Measurements from ENCODE around the gene CCDC187.
A peak's percentile ranks its signal among the peaks of the same experiment; 100 is the strongest.

The CCDC187 gene

GRCh38 chr9:136252281-136252680 lies 51.6 kb downstream of the CCDC187 start:
- DNase-seq (ENCODE audit: low spot score) = no peak

DNA sequence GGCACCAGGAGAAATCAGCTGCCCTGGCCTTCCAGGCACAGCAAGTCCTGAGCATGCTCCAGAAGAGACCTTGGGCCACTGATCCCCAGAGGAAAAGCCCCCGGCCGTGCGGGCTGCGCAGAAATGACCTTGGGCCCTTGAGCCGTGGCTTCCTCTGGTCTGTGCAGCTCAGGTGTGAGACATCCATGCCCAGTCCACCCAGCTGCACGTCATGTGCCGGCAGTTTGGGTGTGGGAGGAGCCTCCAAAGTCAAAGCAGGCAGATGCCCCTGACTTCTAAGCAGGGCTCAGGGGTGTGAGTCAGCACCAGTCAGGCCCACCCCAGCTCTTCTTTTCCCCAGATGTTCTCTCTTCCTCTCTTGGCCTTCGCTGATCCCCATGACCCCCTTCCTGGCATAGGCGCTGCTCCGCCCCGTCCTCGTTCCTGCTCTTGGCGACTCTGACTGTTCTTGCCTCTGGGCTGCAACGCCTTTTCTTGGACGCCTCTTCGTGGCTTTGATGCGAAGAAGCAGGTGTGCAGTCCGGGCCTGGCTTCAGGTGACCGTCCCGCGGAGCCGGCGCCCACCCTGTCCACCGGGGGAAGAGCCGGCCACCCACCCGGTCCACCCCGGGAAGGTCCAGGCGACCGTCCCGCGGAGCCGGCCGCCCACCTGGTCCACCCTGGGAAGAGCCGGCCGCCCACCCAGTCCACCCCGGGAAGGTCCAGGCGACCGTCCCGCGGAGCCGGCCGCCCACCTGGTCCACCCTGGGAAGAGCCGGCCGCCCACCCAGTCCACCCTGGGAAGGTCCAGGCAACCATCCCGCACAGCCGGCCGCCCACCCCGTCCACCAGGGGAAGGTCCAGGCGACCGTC lies 52.4 kb downstream of the CCDC187 start:
- DNase-seq (ENCODE audit: low spot score) = no peak

DNA sequence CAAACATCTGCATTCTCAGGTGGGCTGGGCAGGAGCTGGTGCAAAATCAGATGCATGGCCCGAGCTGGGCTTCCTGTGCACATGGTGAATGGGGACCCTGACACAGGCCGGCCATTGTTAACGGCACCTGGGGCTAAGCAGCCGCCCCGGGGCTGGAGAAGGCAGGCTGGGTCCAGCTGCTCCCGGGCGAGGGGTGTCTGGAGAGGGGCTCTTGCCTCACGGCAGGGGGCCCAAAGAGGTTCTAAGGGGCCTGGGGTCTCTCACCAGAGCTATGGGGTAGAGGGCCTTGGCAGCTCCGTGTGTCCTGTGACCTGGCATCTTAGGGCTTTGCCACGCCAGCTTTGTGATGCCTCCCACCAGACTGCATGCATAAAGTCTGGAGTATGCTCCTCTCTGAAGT lies 53.2 kb downstream of the CCDC187 start:
- no peak for DNase-seq (ENCODE audit: low spot score)

DNA sequence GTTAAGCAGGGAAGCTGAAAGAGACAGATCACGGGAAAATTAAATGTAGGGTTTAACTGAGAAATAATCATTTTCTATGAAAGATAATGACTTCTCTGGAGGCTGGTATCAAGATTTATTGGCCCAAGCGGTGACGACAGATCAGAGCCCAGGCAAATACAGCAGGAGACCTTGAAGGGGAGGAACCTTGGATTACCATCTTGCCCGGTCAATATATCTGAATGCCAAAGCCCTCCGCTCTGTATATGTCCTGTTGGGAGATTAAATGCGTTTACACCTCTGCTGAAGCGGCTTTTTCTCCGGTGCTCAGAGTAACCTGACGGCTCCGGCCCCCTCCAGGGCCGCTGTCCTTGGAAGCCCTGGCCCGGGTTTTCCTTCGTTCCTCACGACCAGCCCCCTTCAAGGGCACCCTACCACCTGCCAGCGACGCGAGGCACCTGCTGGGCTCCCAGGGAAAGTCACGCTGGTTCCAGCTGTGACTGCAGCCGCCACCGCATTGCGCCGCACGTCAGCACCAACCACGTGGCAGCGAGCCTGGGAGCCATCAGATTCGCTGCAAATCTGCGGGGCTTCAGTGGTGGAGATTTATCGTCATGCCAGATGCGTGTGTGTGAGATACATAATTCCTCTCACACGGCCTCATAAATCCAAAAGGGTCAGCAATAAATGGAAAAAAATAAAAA lies 53.9 kb downstream of the CCDC187 start:
- no peak for DNase-seq (ENCODE audit: low spot score)

DNA sequence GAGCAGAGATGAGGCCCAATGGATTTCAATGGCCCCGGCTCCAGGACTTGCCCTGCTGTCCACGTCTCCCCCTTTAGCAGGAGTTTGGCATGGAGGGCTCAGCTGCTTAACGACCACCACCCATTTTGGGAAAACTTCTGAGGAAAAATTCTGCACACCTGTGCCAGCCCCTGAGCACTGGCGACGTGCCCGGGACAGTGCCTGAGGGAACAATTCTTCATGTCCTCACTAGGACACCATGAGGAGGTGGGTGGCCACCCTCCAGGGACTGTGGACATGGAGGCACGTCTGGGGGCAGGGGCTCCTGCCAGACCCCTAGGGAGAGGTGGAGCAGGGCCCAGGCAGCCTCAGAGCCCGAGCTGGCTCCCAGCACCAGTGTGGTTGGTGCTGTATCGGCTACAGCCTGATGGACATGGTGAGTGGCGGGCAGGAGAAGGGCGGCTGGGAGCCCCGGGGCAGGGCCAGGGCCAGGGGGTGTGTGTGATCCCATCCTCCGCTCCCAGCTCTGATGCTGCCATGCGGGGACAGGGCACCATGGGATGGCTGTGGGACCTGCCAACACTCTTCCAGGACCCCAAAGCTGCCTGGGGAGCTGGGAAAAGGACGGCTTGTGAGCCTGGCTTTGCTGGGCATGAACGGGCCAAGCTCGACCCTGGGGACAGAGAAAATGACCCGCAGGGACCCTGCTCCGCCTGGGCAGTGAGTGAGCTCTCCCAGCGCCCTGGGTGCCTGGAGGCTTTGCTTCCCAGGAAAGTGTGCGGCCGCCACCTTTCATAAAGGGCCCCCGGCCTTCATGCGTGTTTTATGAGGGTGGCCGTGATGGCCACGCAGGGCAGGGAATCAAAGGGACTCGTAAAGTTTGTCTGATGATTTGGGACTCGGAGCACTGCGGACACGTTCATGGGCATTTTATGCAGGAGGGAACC lies 54.7 kb downstream of the CCDC187 start:
- no peak for DNase-seq (ENCODE audit: low spot score)

DNA sequence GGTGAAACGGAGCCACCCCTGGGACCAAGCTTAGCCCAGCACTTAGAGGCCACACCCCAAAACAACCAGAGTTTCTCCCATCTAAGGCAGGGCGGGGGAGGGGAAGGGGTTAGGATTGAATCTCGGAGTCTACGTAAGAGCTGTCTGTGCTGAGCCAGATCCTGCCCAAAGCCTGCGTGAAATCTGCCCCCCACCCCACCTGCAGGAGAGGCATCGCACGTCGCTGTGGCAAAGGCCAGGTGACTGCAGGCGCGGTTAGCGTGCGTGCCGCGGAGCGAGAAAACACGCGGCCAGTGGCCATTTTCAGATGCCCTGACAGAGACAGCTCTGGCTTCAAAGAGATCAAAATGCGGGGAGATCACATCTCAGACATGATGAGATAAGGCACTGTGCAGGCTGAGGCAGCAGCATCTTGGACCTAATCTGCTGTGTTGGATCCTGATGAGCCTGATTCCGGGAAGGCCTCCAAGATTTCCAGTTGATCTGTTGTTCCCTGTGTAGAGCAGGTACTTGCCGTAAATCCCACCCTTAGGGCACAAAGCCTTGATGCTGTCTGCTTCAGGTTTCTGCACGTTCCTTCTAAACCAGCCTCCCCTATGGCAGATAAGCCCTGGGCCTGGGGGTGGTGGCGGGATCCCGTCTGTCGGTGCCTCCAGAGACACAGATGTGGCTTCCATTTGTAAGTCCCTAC lies 55.8 kb downstream of the CCDC187 start:
- no peak for DNase-seq (ENCODE audit: low spot score)

DNA sequence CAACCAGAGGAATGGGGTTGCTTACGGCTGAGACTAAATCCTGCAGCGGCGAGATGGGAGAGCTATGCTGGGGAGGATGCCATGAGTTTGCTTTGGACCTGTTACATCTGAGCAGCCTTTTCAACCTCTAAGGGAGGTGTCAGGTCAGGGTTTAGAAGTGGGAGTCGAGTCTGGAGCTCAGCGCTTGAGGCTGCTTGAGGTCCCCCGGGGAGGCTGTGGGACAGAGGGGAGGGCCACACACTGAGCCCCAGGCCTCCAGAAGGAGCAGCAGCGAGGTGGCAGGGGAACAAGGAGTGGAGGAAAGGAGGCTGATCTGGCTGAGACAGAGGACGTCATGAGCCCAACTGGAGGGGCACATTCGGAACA lies 56.4 kb downstream of the CCDC187 start:
- no peak for DNase-seq (ENCODE audit: low spot score)

DNA sequence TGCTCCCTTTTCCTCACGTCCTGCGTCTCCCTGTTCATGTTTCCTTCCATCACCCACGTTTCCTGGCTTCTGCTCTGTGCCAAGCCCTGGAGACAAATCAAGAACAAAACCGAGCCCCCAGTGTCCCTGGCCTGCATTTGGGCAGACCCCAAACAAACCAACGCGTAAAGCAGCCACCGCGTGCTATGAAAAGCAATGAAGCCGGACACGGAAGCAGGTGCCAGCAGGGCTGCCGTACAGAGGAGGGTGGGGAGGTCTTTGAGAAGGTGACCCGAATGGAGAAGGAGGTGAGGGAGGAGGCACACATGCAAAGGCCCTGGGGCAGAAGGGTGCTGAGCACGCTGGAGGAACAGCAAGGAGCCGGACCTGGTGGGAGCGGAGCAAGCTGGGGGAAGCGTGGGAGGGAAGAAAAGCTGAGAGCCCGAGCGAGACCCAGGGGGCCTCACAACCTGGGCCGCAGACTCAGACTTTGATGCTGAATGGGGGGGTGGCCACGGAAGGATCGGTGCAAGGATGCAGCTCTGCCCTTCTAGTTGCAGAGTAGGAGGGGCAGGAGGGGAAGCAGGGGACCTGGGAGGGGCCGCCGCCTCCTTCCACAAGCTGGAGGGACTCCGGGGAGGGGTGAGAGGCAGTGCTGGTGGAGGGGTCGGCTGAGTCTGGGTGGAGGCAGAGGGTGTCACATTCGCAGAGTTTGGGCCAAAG lies 56.9 kb downstream of the CCDC187 start:
- no peak for DNase-seq (ENCODE audit: low spot score)

GRCh38 chr9:136245219-136246150 lies 58.4 kb downstream of the CCDC187 start, which contains the start of gene QSOX2:
TSS of gene QSOX2 (minus strand) at chr9:136245812. CDS start at chr9:136245803, 9 bp downstream.
- DNase-seq (ENCODE audit: low spot score) = peak; percentile 82

DNA sequence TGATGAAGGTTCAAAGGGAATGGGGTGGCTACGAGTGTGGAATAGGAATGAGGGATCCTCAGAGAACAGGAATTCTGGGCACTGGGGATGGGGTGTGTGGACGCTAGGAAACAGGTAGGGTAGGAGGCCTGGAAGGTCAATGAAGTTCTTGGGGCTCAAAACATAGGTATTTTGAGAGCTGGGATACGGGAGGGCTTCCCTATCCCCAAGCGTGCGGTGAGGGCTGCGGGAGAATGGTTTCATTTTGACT lies 59.0 kb downstream of the CCDC187 start:
- DNase-seq (ENCODE audit: low spot score) = no peak

DNA sequence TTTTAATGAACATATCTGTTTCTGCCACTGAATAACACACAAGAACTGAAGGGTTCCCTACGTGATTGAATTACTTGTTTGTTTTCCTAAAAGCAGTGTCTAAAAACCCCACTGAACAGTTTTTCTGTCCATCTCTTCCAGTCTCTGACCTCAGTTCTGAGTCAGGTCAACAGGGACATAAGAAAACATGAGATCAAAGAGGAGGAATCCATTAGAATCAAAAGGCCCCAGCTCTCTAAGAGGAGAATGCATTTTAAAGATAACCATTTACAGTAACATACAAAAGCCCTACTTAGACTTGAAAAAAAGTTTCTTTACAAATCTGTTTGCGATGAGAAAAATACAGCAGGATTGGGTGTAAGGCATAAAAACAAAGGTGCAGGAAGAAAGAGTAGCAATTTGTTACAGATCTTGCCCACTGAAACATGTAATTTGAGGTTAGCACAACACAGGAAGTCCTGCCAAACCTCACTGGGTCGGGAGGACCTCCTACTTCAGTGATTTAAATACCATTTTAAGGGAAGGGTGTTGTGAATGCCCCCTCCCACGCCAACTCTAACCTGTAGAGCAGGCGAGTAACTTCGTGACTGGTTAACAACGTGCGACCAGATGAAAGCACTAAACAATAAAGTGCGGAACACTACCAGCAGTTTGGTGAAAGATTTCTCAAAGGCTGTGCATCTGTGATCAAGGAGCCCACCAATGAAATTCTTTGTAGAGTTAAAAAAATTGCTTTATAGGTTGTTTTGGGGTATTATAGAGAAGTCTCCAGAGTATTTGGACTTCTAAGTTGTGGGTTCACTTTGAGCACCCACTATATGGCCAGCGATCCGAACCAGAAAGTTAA lies 59.5 kb downstream of the CCDC187 start:
- no peak for DNase-seq (ENCODE audit: low spot score)

GRCh38 chr9:136243631-136244030 lies 60.3 kb downstream of the CCDC187 start:
- no peak for DNase-seq (ENCODE audit: low spot score)

- no peak for DNase-seq (ENCODE audit: low spot score)
Observed at GRCh38 chr9:136242918-136243525, 60.9 kb downstream of the CCDC187 start.

DNA sequence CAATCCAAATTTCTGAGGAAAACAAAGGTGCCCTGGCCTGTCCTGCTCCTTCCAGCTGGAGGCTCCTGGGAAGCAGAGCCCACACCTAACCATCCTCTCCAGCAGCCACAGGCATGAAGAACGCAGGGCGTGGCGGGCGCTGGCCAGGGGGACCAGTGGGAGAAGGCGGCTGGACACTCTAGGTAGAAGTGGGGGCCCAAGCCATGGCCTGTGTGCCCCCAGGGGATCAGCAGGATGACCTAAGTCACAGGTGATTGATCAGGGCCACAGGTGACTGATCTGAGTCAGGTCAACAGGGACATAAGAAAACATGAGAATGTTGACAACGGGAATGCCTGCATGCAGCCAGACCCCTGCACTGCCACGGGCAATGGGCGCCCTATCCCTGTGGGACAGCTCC lies 61.6 kb downstream of the CCDC187 start:
- DNase-seq (ENCODE audit: low spot score) = no peak

DNA sequence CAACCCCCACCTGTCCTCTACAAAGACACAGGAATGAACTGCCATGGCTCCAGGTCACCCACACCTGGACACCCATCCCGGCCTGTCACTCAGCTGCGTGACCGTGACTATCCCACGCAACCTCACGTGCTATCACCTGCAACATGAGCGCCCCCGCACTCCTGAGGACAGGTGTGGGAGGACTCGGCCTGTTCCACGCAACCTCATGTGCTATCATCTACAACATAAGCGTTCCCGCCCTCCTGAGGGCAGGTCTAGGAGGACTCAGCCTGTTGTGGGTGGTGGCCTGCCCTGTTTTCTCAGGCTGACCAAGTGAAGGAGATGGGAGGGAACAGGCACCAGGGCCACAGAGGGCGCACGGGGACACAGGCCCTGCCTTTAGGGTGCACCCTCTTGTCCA lies 62.4 kb downstream of the CCDC187 start:
- no peak for DNase-seq (ENCODE audit: low spot score)

DNA sequence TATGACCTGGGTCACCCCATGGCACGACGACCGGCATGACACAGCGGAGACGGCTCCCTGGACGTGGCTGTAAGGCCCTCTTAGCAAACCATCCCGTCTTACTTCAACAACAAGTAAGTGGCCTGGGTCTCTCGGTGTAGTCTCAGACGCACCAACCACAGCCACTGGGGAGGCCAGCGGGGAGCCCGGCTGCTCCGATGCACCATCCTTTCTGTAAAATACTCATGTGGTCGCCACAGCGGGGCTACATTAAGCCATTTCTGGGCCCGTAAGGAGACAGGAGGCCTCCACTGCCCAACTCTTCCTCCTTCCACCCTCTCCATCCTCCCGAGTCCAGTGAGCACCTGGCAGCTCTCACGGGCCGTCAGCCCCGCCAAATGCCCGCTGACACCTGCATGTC lies 63.0 kb downstream of the CCDC187 start:
- DNase-seq (ENCODE audit: low spot score) = no peak

DNA sequence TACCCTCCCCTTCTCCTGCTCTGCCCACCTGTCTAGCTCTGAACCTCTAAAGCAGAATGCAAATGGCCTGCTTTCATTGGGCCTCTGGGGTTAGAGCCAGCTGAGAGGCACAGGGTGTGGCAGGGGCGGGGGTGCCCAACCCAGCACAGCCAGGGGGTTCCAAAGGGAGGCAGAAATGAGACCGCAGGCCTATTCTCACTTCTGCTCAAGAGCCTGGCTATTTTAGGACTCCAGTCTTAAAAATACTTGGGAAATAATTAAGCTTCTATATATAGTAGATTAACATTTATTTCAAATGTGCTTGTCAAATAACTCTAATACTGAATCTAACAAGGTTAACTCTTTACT lies 63.9 kb downstream of the CCDC187 start:
- DNase-seq (ENCODE audit: low spot score) = no peak

DNA sequence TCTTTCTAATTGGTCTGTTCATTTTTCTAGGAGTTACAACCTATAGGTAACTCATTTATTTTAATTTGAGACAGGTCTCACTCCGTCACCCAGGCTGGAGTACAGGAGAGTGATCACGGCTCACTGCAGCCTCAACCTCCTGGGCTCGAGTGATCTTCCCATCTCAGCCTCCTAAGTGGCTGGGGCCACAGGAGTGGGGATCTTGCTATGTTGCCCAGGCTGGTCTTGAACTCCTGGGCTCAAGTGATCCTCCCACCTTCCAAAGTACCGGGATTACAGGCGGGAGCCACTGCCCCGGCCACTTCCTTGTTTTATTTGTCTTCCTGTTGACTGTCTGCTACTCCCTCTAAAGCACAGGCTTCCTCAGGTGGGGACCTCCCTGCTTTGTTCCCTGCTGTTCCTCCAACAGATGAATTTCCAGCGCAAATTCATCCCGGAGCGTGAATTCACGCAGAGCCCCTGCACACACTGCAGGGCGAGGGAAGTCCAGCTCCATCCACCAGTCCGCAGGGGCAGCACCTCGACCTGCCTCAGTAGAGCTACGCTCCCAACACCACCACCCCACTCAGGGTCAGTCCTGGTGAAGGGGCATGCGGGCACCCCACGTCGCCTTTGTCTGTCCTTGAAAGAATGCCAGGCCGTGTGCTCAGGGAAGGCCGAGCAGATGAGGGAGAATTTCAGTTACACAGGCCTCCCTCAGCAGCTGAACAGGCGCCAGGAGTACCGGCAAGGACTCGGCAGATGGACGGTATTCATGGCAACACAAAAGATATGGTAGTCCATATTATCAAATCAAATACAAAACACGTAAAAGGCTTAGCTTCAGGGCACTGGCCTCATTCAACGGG lies 64.5 kb downstream of the CCDC187 start:
- no peak for DNase-seq (ENCODE audit: low spot score)
